Stimulated activated CD8-positive, alpha-beta memory T cell treated with anti-CD3 and anti-CD28 coated beads, Interleukin-7, amount 100 ng/mL, for 48 hours (primary cell): ENCODE results near the gene SERGEF.

ENCODE experiments used
- DNase-seq, 2 donors: peaks; one replicate each; pipeline ENCODE4 v3.0.0-alpha.2; 2020; ENCODE audit warnings: low read depth in 1 of 2; ENCODE audit errors: extremely low read depth in 1 of 2

Gene SERGEF

DNA sequence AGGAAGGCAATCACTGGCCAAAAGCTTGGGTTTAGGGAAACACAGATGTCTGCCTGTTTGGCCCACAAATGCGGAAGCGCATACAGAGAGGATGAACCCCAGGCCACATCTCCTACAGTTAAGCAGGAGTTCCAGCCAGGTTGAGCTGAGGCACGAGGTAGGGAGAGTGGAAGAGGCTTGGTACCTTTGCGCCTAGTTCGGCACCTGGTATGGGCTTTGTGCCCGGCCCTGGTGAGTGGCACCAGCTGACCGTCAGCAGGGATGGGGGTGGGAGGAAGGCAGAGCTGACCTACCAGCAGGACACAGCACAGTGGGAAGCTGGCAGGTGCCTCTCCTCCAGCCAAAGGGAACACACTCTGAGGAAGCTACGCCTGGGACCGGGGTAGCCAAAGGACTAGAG, 220.7 kb downstream of the SERGEF start:
- no peak for DNase-seq

DNA sequence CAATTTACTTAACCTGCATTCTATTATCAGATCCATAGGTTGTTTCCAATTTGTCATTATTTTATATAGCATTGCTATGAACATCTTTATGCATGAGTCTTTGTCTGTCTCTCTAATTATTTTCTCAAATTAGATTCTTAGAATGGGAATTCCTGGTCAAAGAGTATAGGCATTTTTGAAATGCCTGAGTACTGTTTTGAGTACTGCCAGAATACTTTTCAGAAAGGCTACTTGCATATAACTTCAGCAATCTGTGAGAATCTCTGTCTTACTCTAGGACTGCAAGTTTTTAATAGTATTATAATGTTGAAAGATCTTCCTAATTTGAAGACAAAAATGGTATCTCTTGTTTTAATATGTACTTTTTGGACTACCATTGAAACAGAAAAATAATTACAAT, 221.7 kb downstream of the SERGEF start:
- DNase-seq = no peak

DNA sequence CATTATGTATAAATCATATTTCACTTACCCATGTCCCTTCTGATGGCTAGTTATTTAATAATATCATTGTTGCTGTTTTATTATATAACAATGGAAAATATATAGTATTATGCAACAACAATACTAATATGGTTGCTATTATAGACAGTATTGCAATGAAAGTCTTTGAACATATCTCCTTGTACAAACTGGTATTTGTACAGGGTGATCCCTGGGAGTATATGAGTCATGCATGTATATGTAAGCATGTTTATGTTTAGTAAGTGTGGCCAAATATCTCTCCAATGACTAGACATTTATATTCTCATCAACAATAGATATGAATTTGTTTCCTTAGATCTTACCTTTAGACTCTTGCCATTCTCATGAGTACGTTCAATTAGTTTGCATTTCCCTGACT, 222.4 kb downstream of the SERGEF start:
- no peak for DNase-seq

DNA sequence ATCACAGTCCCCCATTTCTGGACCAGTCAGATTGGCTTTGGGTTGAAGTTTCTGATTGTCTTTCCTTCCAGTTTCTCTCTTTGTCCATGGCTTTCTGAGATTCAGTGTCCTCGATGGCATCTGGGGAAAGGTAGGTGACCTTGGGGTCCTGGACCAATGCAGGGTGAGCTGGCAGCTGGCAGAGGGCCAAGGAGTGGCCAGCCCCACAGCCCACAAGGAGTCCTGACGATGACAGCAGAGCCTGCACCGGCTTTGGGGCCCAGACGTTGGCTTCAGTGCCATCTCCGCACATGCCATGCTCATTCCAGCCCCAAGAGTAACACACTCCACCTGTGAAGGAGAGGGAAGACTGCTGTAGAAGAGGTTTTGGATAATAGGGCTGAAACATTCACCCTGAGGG, 224.8 kb downstream of the SERGEF start:
- no peak for DNase-seq

- no peak for DNase-seq
Observed at GRCh38 chr11:17786824-17787525, 225.9 kb downstream of the SERGEF start.

DNA sequence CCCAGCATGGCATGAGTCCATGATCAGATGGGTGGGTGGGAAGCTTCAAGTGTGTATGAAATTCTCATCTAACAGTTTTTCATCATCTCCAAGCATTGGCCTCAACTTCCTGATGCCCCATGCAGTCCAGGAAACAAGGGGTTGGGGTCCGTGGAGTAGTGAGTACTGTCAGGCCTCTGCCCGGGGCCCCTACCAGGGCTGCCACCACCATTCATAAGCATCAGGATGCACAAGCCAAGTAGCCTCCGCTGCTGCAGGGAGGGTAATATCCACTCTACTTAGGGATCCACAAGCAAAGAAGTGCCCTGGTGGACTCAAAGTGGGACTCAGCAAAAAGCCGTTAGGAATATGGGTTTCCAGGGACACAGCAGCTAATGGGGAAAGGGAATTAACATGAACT, 229.0 kb downstream of the SERGEF start:
- DNase-seq = no peak

DNA sequence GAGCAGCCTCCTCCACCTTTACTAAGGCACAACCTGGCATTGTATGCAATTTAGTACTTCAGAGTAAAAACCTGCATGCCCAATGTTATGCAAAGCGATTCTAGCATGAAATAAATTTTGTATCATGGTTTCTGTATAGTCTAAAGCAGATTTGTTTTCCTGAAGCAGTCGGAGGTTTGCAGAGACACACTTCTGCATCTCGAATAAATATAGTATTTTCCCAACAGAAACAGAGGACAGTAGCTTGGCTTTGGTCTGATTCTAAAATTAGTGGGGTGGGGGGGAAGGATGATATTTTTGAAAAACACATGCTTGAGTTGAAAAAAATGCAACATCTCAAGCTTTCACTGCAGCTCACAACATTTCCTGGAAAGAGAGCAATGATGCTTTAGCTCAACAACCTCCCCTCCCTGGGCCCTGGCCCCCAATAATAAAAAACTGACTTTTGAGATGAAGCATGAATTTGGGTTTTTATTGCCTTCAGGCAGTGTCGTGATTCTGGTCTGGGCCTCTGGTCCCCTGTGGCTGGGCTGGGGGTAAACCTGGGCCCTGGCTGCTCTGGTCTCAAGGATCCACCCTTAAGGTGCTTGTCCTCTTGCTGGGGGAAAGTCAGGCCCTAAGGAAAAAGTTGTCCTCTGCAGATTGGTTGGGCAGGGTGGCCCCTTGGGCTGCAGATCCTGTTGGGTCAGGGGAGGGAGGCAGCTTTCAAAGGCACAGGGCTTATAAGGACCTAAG, 230.1 kb downstream of the SERGEF start:
- no peak for DNase-seq

- DNase-seq = no peak
Observed at GRCh38 chr11:17782145-17782544, 230.7 kb downstream of the SERGEF start.

DNA sequence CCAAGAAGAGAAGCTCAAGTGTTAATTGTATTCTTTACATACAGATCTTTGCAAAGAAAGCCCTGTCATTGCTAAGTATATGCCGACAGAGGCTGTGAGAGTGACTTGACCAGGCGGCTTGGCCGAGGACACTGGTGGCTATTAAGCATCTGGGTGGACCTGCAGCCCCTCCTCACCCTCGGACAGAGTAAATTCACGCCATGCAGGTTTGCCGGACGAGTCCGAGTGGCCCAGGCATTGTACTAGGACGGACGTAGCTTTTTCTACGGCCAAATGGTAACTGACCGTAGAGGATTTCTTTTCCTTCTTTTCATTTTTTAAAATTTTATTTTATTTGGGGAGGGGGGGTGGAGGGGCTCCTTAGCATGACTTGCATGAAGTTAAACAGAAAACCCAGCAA, 231.2 kb downstream of the SERGEF start:
- no peak for DNase-seq

GRCh38 chr11:17781221-17781620, 231.6 kb downstream of the SERGEF start:
- DNase-seq = no peak

DNA sequence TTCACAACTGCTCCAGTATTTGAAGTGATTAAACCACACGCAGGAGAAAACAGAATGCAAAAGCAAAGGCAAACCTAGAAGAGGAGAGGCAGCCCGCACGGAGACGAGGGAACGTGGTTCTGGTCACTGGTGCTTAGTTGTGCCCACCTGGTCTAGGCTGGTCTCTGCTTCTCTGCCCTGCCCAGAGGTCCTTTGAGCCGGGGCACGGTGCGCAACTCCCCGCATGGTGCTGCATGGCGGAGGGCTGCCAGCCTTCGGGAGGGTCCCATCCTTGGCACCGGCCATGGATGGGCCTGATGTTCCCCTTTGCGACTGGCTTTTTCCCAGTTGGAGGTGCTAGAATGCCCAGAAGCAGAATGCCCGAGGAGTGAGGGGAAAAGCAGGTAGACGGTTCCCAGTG, 232.2 kb downstream of the SERGEF start:
- DNase-seq = no peak

GRCh38 chr11:17779861-17780594, 232.8 kb downstream of the SERGEF start:
- no peak for DNase-seq

DNA sequence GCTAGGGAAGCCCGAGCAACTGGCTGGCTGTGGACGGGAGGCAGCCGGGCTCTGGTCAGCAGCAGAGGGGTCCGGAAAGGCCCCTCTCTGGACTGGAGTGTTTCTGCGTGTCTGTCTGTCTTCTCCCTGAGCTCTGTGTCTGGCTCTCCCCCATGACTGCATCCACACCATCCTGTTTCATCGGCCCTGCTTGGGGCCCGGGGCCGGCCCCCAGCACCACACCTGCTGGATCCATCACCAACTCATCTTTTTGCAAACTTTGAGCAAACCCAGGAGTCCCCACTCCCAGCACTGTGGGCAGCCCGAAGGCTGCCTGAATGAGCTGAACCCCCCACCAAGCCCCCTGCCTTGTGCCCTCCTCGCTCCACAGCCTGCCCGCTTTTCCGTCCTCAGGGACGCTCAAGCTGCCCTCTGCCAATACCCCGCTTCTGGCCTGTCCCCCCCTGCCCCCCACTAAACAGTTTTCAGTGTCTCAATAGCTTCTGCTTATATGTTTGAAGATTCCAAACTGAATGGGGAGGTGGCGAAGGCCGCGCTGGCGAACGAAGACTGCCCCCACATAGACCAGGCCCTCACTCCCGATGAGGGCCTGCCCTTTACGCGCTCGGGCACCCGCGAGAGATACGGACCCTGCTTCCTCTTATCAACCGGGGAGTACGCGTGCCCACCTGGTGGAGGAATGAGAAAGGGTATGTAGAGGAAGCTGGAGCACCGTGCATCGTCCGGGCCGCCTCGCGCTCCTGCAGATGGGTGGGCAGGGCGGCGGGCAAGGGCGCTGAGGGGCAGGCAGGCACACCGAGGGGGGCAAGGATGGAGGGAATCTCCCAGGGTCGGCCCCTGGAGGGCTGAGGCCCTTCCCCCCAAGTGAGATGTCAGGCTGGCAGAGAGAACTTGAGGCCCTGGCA, 233.6 kb downstream of the SERGEF start:
- DNase-seq = no peak

- DNase-seq = no peak
Observed at GRCh38 chr11:17778352-17778751, 234.5 kb downstream of the SERGEF start.

GRCh38 chr11:17777738-17778091, 235.1 kb downstream of the SERGEF start:
- no peak for DNase-seq

DNA sequence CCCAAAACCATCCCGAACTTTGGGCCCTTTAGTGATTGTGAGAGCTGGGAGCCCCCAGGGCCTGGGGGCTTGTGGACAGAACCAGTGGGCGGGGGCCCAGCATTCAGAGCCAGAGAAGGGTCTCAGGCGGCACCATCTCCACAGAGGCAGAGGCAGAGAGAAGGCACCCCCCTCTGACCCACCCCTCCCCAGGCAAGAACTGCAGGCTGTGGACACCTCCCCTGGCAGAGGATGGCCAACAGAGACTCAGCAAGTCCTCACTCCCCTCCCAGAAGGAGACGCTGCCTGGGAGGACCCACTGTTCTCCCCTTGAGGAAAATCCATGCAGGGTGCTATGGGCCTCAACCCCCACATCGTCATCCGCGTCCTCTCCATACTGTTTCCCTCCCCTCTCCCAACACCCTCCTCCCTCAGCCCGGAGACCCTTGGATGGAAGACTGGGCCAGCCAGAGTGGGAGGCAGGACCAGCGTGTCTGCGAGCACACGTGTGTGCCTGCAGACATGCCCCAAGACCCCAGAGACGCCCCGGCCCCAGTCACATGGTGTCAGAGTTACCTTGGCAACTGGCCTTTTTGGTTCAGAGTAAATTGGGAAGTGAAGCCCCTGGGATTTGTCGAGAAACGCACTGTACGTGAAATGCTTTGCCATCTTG, 235.6 kb downstream of the SERGEF start:
- DNase-seq = no peak

DNA sequence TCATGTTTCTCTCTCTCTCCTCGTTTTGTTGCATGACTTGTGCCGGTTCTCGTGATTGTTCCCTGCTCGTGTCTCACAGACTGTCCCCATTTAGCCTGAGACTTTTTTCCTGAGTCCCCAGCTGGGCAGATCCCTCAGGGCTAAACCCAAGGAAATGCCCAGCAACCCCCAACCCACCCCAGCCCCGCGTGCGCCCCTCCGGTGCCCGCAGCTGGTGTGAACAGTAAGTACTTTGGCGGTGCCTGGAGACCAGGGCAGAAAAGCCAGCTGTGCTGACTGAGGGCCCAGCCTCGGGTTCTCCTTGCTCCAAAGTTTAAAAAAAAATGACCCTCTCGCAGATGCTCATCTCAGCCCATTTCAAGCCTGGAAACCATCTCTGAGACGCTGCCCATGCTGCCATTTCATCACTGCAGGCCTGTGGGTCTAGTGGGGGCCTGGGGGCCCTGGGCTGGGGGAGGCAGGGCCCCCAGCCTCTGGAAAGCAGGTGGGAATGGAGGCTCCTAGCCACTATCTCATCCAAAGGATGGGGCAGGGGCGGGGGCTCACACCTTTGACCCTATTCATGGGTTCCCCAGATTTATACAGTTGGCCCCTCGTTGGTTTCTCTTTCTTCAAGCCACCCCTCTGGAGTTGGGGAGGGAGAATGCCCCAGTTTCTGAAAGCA, 236.5 kb downstream of the SERGEF start:
- no peak for DNase-seq

DNA sequence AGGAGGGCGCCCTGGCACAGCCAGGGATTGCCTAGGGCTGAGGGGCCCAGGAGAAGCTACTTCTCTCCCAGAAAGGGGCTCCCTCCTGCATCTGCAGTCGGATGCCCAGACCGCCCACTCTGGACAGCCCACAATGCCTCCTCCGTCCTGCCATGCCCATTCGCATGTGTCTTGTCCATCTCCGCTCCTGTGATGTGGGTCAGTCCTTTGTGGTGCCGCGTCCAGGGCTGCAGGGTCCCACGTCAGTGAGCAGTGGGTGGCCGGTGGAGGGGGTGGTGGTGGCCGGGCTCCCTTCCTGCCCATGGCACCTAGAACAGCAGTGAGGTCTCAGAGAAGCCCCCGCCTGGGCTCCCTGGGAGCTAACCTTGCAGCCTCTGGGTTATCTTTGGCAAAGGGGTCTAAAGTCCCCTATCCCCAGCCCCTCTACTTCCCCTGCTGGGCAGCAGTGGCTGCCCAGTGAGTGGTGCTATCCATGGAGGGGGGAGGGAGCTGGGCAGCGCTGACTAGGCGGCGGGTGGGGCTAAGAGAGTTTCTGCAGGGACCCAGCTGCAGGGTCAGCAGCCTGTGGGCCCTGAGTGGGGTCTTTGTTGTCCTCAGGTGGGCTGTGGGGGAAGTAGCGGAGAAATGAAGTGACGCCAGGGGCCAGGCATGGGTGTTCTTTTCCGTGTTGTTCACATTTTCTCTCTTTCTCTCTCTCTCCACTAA, 237.2 kb downstream of the SERGEF start:
- DNase-seq = no peak

DNA sequence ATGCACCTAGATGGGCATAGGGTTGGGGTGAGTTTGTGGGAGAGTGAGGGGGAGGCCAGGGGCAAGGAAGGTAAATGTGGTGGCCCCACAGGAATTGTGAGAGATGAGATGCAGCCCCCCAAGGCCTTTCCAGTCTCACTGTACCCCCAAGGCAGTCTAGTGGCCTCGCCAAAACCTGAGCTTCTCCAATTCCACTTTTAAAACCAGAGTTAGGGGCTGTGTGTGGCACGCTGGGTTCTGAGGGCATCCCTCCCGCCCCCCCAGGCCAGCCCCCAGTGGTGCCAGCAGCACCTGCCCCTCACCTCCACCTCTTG, 237.9 kb downstream of the SERGEF start:
- DNase-seq = no peak
